NCI-H1417 treated with DMSO at 0.1 percent for 48 hours (cell line): ENCODE measurements around the gene FHAD1.

ENCODE experiments used
- DNase-seq: peaks from one replicate; lab custom pipeline; 2025; lab: John Stamatoyannopoulos, UW

The FHAD1 gene

GRCh38 chr1:15400627-15401026 is 153.6 kb downstream of the FHAD1 start:
- DNase-seq = no peak

DNA sequence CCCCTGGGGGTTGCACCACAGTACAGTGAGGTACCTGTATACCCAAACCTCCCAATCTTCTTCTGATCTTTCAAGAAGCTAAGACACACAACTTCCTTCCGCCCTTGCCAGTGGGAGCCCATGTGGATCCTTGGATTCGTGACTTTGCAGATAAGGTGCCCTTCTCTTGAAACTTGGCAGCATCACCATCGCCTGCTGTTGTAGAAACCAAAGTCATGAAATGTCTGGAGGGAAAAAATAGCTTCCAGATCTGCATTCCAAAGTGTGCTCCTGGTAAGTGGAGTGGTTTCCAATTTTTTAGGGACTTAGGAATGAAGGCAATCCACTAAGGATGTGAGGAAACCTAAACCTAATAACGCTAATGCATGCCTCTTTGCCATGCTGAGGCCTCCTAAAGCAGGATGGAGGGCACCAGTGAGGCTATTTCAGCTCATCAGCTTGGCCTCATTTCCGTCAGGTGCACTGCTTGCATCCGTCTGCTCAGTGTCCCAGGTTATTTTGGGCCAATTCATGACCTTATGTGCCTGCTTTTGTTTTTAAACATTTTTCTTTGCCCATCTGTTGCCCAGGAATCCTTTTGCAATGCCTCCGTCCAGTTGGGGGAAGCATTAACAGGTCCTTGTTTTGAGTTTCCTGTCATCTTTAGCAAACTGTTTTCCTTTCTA is 154.5 kb downstream of the FHAD1 start:
- DNase-seq = no peak

DNA sequence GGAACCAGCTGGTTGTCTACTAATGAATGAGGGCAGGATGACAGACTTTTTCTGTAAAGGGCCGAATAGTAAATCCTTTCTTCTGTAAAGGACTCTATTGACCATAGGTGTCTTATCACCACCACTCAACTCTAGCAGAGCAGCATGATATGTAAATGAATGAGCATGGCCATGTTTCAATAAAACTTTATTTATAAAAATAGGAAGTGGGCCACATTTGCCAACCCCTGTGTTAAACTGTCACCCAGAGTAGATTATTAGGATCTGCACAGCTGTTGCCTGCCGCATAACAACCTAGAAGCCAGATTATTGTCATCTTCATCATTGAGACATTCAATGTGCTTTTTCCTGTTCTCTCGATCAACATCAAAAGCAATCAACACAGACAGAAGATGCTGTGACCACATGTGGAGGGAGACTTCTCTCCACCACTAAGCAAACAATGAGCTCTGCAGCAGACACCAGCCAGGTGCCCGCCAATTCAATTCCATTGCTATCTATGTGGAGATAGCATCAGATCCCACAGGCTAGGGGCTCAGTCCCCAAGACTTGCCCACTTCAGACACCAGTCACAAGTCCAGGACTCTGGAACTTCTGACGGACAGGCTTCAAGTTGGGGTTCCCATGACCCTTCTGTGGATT is 155.9 kb downstream of the FHAD1 start:
- no peak for DNase-seq

DNA sequence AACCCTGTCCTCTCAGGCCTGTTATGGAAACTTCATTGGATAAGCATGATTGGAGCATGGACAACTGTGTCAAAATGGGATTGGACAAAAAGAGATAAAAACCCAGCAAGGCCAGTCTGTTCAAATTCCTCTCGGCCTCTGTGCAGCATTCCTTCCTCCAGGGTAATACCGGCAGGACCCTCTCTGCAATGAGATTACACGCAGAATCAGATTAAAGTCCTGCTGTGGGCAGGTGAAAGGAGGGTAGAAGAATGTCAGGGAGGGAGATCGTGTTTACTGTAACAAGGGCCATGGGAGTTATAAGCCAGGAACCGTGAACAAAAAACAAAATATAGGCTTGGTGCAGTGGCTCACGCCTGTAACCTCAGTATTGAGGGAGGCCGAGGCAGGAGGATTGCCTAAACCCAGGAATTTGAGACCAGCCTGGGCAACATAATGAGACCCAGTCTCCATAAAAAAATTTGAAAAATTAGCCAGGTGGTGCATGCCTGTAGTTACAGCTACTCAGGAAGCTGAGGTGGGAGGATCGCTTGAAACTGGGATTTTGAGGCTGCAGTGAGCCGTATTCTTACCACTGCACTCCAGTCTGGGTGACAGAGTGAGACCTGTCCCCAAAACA is 157.0 kb downstream of the FHAD1 start:
- no peak for DNase-seq

DNA sequence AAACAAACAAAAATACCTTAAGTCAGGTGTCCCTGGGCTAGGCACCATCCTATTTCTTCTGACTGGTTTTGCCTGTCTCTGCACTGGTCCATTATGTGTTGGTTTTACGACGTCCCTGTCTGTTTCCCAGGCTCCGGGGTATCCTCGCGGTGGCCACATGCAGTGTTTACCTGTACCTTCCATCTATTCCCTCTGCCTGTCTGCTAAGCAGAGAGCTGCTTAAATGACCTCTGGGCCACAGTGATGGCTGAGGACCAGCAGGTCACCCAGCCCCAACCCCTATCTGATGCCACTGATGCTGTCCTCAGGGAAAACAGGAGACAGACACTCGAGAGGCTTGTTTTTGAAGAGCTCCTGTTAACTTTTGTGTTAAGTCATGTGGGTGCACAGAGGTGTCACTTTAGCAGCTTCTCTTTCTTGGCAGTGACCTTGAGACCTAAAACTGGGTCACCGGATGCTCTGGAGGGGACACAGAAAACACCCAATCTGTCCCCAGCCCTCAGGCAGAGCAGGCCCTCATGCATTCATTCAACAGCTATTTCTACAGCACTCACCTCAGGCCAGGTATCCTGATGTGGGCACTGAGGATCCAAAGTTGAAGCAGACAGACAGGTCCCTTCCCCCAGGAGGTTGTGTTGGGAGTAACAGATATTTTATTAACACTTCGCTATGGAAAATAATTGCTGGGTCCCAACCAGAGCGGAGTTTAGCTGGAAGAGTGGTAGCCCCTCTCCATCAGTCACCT is 158.3 kb downstream of the FHAD1 start:
- DNase-seq = no peak

GRCh38 chr1:15406614-15407559 is 159.9 kb downstream of the FHAD1 start:
- DNase-seq = no peak

- no peak for DNase-seq
Observed at GRCh38 chr1:15407580-15407979, 160.6 kb downstream of the FHAD1 start.

GRCh38 chr1:15408890-15409387 is 161.9 kb downstream of the FHAD1 start:
- DNase-seq = no peak

- DNase-seq = peak; percentile 29
Observed at GRCh38 chr1:15409388-15410222, 162.6 kb downstream of the FHAD1 start, which contains the start of gene EFHD2. Gene EFHD2, plus strand, starts transcription at chr1:15409888. Its CDS starts 84 bp downstream, at chr1:15409972.

- no peak for DNase-seq
Observed at GRCh38 chr1:15410223-15410883, 163.3 kb downstream of the FHAD1 start.

DNA sequence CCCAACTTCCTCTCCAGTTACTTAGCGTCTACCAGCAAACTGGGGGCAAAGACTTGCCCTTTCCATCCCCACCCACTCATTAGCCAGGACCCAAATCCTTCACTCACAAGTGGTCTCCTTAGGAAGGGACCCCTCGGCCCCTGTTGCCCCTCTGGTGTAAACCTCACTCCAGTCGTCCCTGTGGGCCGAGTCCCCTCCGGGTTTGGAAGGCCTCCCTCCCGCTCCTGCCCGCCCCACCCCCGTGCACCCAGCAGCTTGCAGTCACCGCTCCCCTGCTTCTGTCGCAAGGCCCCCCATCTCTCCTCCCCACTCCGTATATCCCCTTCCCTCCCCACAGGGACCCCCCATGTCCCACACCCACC is 163.8 kb downstream of the FHAD1 start:
- DNase-seq = no peak

DNA sequence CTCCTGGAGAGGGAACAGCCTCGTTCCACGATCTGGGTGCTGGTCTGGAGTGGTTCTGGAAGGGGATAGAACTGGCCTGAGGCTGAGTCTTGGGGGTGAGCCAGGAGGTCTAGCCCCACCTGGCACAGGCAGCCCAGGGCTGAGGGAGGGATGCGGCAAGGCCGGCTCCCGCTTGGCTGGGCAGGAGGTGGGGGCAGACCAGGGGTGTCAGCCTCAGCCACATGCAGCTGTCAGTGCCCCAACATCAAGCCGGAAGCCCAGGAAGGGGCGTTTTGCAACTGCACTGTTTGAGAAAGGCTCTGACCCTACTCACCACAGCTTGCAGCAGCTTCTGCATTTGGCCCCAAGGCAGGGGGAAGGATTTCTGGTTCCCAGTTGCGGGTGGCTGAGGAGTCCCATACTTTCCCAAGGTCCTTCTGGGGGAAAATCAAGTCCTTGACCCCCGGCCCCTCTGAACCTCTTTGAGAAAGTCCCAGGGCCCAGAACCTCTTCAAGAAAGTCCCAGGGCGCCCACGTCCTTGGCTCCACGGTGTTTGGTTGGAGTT is 164.6 kb downstream of the FHAD1 start:
- no peak for DNase-seq

- DNase-seq = no peak
Observed at GRCh38 chr1:15412175-15412800, 165.3 kb downstream of the FHAD1 start.

DNA sequence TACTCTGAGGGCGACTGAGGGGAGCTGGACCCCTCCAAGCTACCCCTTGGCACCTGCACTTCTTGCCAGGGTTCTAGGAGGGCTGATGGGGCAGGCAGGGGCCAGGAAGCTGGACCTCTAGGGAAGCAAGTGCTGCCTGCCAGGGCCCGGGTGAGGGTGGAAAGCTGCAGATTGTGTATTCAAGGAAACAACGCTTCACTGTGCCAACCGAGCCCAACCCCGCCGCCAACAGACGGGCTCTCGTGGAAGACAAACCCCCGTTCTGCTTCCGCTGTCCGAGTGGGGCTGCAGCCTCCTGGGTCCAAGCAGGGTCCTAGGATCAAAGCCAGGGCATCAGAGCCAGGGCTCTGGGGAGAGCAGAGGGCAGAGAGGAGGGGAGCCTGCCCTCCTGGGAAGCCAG is 165.8 kb downstream of the FHAD1 start:
- no peak for DNase-seq

DNA sequence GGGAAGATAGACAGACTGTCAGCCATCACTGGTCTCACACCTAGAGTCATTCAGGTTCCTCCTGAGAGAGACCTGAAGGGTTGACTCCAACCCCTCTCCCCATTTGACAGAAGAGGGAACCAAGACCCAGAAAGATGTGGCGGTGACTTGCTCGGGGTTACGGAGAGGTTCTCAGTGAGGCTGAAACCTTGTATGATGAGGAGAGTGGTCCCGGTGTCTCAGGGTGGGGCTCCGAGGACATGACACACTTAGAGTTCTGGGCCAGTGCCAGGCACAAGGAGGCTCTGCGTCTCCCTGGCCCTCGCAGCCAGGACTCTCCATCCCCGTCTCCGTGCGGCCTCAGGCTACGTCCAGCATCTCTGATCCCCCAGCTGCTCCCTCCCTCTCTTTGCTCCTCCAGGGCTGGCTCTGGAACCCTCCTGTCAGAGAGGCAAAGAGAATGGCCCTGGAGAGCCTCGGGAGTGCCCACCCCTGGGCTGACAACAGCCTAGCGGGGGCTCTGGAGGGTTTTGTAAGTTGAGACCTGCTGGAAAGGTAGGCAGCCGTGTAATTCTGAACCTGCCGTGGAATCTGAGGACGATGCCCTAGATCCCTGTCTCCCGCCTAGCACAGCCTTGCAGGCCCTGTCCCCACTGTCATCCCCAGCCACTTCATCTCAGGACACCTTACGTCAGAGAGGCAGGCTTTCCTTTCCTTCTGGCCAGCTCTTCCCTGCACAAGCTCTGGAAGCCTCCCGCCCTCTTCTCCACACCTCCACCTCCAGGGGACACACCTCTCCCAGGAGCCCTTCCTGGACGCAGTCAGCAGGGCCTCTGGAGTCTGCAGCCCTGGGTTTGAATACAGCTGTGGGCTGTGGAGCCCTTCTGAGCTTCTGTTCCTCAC is 166.8 kb downstream of the FHAD1 start:
- no peak for DNase-seq

DNA sequence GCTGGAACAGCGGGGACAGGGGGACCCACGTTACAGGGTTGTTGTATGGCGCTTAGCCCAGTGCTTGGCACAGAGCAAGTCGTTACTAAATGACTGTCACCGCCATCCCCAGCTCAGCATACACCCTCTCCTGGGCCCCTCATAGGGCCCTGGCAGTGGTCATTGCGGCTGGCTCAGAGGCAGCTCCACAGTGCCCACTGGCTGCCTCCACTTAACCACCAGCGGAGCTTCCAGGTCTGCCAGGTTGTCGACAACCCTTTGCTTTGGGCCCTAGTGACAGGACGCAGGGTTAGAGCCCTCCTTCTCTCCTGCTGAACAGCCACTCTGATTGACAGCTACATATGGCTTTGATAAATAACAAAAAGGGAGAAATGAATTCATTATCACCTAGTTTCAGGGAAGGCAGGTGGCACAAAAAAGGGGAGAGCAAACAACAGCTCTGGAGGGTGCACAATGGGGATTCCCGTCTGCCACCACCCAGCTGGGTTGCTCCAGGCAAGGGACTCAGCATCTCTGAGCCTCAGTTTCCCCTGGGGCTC is 167.5 kb downstream of the FHAD1 start:
- no peak for DNase-seq

DNA sequence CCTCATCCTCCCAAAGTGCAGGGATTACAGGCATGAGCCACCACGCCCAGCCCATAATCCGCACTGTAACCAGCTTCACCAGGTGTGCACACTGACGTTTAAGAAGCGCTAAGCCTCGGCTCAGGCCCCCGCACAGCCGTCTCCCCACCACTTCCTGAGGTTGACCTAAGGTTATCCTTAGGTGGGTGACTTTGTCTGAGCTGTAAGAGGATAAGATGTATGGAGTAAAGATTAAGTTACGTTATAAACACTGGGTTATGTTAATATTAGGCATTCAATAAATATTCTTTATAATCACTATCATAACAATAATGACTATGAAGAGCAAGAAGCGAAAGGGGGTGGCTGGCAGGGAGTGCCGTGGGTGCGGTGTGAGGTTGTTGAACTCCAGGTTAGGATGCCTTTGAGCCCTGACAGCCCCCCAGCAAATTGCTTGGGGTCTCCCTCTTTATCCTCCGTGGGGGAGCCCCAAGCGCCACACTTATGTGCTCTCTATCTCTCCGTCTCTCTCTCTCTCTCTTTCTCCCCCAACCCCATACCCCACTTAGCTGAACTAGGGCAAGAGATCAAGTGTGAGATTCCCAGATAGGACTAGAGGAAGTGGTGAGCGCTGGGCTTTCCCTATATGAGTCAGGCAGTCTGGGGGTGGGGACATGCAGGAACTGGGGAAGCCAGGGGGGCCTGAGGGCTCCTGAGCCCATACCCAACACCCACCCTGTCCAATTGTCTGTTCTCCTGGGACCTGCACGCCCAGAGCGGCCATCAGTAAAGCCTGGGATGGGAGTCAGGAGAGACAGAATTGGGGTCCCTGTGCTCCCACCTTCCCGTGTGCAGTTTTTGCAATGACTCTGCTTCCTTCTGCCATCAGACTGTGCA is 170.3 kb downstream of the FHAD1 start:
- no peak for DNase-seq
